Breast epithelium (tissue), 4 donors: ENCODE data around the gene RPS19BP1. TPM values are rescaled to one million over a fixed set of nuclear protein-coding genes. Genes with fewer than 3 reads are reported as not detected.

Experiments
- DNase-seq, 2 donors: peaks; one replicate each; pipeline ENCODE4 v3.0.0-alpha.2; 2019; ENCODE audit warnings: low spot score in 2 of 2
- H3K27ac ChIP-seq, 2 donors: fragments of 200-600 bp; sonication (generic) in 1 of 2; one replicate each; pipeline ENCODE4 v1.5.1; 2016 to 2019; ENCODE audit warnings: mild to moderate bottlenecking in 1 of 2
- H3K27me3 ChIP-seq, 2 donors: fragments of 200-600 bp; sonication (generic) in 1 of 2; one replicate each; pipeline versions ENCODE4 v1.5.1 to v1.6.0; 2017 to 2019; ENCODE audit warnings: control low read depth in 1 of 2, mild to moderate bottlenecking in 1 of 2
- H3K36me3 ChIP-seq: fragments of 200-600 bp; one replicate; pipeline ENCODE4 v1.5.1; 2019
- H3K4me1 ChIP-seq, 2 donors: fragments of 200-600 bp; sonication (generic); one replicate each; pipeline ENCODE4 v1.5.1; 2016 to 2019; ENCODE audit warnings: control low read depth in 1 of 2
- H3K4me3 ChIP-seq, 3 donors: fragments of 200-600 bp; sonication (generic); 1 replicate in 2 of 3; 2 replicates in 1 of 3; pipeline ENCODE4 v1.5.1; 2016 to 2019; ENCODE audit warnings: mild to moderate bottlenecking in 3 of 3, moderate library complexity in 2 of 3
- H3K9me3 ChIP-seq, 2 donors: fragments of 200-600 bp; sonication (generic) in 1 of 2; one replicate each; pipeline ENCODE4 v1.5.1; 2016 to 2019; ENCODE audit warnings: control low read depth in 1 of 2
- POLR2A ChIP-seq: fragments of 450-650 bp; IDR thresholded peaks from one replicate; pipeline ENCODE4 v1.6.1; 2016; ENCODE audit warnings: antibody characterized with exemption, mild to moderate bottlenecking, moderate library complexity
- POLR2AphosphoS5 ChIP-seq, 3 donors: sonication (generic); formaldehyde crosslinking; IDR thresholded peaks; one replicate each; pipeline ENCODE4 v1.6.1; 2017; ENCODE audit warnings: antibody characterized with exemption in 3 of 3
- intact Hi-C: fragments of 100-400 bp; cut with DNase I; formaldehyde crosslinking; loops from one replicate; pipeline ENCODE4 v1.15.1; 2023; ENCODE audit warnings: low total_unique reads
- total RNA-seq, 3 donors: library from RNA; depleted of rRNA; stranded (reverse); fragments of >200 nt; gene quantifications; one replicate each; pipeline ENCODE4 v1.1.0, GENCODE V29; 2016
- TF ChIP-seq, protein P1 (sequence below), 3 donors: fragments of 450-650 bp; IDR thresholded peaks; one replicate each; pipeline ENCODE4 v1.5.1; 2016 to 2017; ENCODE audit warnings: antibody characterized with exemption in 3 of 3, mild to moderate bottlenecking in 3 of 3, moderate library complexity in 3 of 3

Gene RPS19BP1
- total RNA-seq, 3 donors from 2014 or later: 112 to 177 (median 159) TPM

DNA sequence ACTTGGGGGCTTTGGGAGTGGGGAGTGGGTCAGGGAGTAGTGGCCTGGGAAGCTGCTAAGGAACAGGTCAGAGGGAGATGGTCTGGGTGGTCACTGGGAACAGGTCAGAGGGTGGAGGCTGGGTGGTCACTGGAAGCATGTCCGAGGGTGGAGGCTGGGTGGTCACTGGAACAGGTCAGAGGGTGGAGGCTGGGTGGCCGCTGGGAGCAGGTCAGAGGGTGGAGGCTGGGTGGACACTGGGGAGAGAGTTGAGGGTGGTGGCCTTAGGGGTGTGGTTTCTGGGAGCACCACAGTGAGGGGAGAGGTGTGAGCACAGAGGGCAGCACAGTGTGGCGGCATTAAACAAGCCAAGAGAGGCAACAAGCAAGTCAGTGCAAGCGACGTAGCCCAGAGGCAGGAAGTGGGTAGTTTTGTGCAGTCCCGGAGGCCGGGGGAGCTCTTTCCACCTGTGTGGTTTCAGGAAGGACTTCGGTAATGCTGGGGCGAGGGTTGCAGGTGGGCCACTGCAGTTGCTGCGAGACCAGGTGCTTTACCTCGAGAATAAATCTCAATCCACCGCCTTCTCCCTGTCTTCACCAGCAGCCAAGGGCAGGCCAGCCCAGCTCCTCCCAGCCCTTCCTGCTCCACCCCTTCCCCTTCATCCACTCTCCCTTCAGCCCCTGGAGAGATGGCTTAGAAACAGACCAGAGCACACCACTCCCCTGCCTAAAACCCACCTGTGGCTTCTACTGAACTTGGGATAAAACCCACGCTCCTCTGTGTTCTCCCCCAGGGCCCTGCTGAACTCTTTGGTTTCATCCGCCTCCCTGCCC lies 34.8 kb upstream of the RPS19BP1 start:
- intact Hi-C loops: no loop called here
- Histone ChIP-seq H3K27me3 (no peaks in the 10 kb centered on the region), H3K4me1 (no peaks in the 10 kb centered on the region), H3K36me3 (no peaks in the 10 kb centered on the region), H3K4me3 (no peak overlapping the region), H3K27ac (no peak overlapping the region), H3K9me3 (no peaks in the 10 kb centered on the region)
- TF ChIP-seq, protein P1, sequence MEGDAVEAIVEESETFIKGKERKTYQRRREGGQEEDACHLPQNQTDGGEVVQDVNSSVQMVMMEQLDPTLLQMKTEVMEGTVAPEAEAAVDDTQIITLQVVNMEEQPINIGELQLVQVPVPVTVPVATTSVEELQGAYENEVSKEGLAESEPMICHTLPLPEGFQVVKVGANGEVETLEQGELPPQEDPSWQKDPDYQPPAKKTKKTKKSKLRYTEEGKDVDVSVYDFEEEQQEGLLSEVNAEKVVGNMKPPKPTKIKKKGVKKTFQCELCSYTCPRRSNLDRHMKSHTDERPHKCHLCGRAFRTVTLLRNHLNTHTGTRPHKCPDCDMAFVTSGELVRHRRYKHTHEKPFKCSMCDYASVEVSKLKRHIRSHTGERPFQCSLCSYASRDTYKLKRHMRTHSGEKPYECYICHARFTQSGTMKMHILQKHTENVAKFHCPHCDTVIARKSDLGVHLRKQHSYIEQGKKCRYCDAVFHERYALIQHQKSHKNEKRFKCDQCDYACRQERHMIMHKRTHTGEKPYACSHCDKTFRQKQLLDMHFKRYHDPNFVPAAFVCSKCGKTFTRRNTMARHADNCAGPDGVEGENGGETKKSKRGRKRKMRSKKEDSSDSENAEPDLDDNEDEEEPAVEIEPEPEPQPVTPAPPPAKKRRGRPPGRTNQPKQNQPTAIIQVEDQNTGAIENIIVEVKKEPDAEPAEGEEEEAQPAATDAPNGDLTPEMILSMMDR (IDR thresholded peaks at IDR 0.05): no peak
- no peak for TF ChIP-seq POLR2AphosphoS5 (IDR thresholded peaks at IDR 0.05)
- TF ChIP-seq POLR2A: no peak
- DNase-seq: no peak

GRCh38 chr22:39565414-39565944 lies 32.9 kb upstream of the RPS19BP1 start:
- Histone ChIP-seq H3K9me3 (no peaks in the 10 kb centered on the region), H3K27ac (no peak overlapping the region), H3K4me1 (no peaks in the 10 kb centered on the region), H3K27me3 (peaks cover 0 to 2% of the 10 kb centered on the region in 2 donors), H3K4me3 (no peak overlapping the region), H3K36me3 (no peaks in the 10 kb centered on the region)
- no peak for DNase-seq
- intact Hi-C loops: no loop called here
- no peak for TF ChIP-seq POLR2A
- TF ChIP-seq POLR2AphosphoS5 (IDR thresholded peaks at IDR 0.05): no peak
- TF ChIP-seq, protein P1 (IDR thresholded peaks at IDR 0.05): no peak

GRCh38 chr22:39563571-39564428 lies 31.3 kb upstream of the RPS19BP1 start:
- Histone ChIP-seq H3K27me3 (peaks cover 4 to 17% of the 10 kb centered on the region in 2 donors), H3K36me3 (no peaks in the 10 kb centered on the region), H3K27ac (no peak overlapping the region), H3K4me3 (no peak overlapping the region), H3K9me3 (no peaks in the 10 kb centered on the region), H3K4me1 (no peaks in the 10 kb centered on the region)
- TF ChIP-seq, protein P1 (IDR thresholded peaks at IDR 0.05): no peak
- TF ChIP-seq POLR2AphosphoS5 (IDR thresholded peaks at IDR 0.05): no peak
- no peak for TF ChIP-seq POLR2A
- DNase-seq: no peak
- intact Hi-C loops: no loop called here

GRCh38 chr22:39562839-39563489 lies 30.4 kb upstream of the RPS19BP1 start:
- TF ChIP-seq POLR2AphosphoS5 (IDR thresholded peaks at IDR 0.05) (no peak), POLR2A (no peak)
- TF ChIP-seq, protein P1 (IDR thresholded peaks at IDR 0.05): no peak

More at GRCh38 chr22:39562839-39563489, 30.4 kb upstream of the RPS19BP1 start:
- Histone ChIP-seq H3K9me3 (no peaks in the 10 kb centered on the region), H3K4me3 (no peak overlapping the region), H3K27me3 (peaks cover 8 to 25% of the 10 kb centered on the region in 2 donors), H3K36me3 (no peaks in the 10 kb centered on the region), H3K4me1 (peaks cover 0 to 4% of the 10 kb centered on the region in 2 donors), H3K27ac (no peak overlapping the region)
- intact Hi-C loops: no loop called here
- no peak for DNase-seq
